Measurements from ENCODE around the gene SLIT3. TPM values are rescaled to one million over a fixed set of nuclear protein-coding genes. Genes with fewer than 3 reads are reported as not detected.

Gene SLIT3
- total and polyA plus RNA-seq, 10 of the 15 experiments (the other 5 are each of a cell fraction or from before 2014, with no cell fraction given), result 0.05 TPM; not detected in 9

GRCh38 chr5:169181814-169182213, 119.1 kb downstream of the SLIT3 start:
- ChIA-PET RAD21 (ENCODE audit: unreplicated experiment) (no interaction called here), SMC1A (ENCODE audit: uncharacterized antibody, unreplicated experiment) (no interaction called here)
- no peak for FAIRE-seq
- TF ChIP-seq RELA (IDR thresholded peaks at IDR 0.05; ENCODE audit: borderline replicate concordance, partially characterized antibody) (no peak), EZH2 (IDR thresholded peaks at IDR 0.05; ENCODE audit: borderline replicate concordance, control insufficient read depth, low read depth, low read length) (no peak), ZBTB40 (IDR thresholded peaks at IDR 0.05; ENCODE audit: borderline replicate concordance) (no peak), YY1 (IDR thresholded peaks at IDR 0.05; ENCODE audit: low read depth, low read length) (no peak), CHD1 (IDR thresholded peaks at IDR 0.05; ENCODE audit: low read depth, low read length) (no peak), HDAC2 (IDR thresholded peaks at IDR 0.05) (no peak), IRF3 (IDR thresholded peaks at IDR 0.05) (no peak), DPF2 (IDR thresholded peaks at IDR 0.05) (no peak), KDM1A (IDR thresholded peaks at IDR 0.05; ENCODE audit: borderline replicate concordance) (no peak), CHD2 (IDR thresholded peaks at IDR 0.05; ENCODE audit: borderline replicate concordance, low read depth, low read length) (no peak), CHD4 (IDR thresholded peaks at IDR 0.05) (no peak), GABPA (IDR thresholded peaks at IDR 0.05; ENCODE audit: low read depth) (no peak), CBX5 (IDR thresholded peaks at IDR 0.05; ENCODE audit: low read depth) (no peak), NKRF (conservative IDR thresholded peaks at IDR 0.05) (no peak), REST (IDR thresholded peaks at IDR 0.05; ENCODE audit: low read depth, low read length) (no peak), CREB1 (IDR thresholded peaks at IDR 0.05; ENCODE audit: low read depth) (no peak)

More at GRCh38 chr5:169181814-169182213, 119.1 kb downstream of the SLIT3 start:
- no peak for DNase-seq (ENCODE audit: low read depth, low spot score)
- Histone ChIP-seq H3K4me2 (ENCODE audit: control insufficient read depth, insufficient read depth) (no peak overlapping the region), H3K4me1 (ENCODE audit: control insufficient read depth, insufficient read depth, low read length) (no peaks in the 10 kb centered on the region), H3K36me3 (ENCODE audit: control insufficient read depth in 2 of 2, insufficient read depth in 2 of 2, low read length in 1 of 2) (no peaks in the 10 kb centered on the region), H2AFZ (ENCODE audit: control insufficient read depth, low read depth, low read length) (no peak overlapping the region), H3K9me3 (replicated peaks; ENCODE audit: control insufficient read depth, insufficient read depth, low read length) (no peaks in the 10 kb centered on the region), H3K79me2 (ENCODE audit: control insufficient read depth, insufficient read depth, low read length) (no peaks in the 10 kb centered on the region), H4K20me1 (ENCODE audit: control insufficient read depth, insufficient read depth) (no peaks in the 10 kb centered on the region), H3K27ac (ENCODE audit: control insufficient read depth, insufficient read depth) (no peak overlapping the region), H3K9ac (ENCODE audit: control insufficient read depth, insufficient read depth, low read length) (no peak overlapping the region), H3K27me3 (replicated peaks in 1 of 2; ENCODE audit: control insufficient read depth in 2 of 2, insufficient read depth in 2 of 2, low read length in 1 of 2) (no peaks in the 10 kb centered on the region; a peak in 1 of 4 replicates), H3K4me3 (no peak overlapping the region)
- WGBS (ENCODE audit: insufficient coverage, insufficient replicate concordance, low lambda C conversion rate, missing lambda C conversion rate), result 17% methylated on average over 8 of the region's 8 CpGs
- BruUV-seq (replicated peaks), result no TSS peak
- CTCF ChIA-PET, result no interaction called here
- in situ Hi-C loops (cut with MboI), result no loop called here
- POLR2A ChIA-PET, result no interaction called here
- ATAC-seq, result no peak
- intact Hi-C loops (cut with micrococcal nuclease; ENCODE audit: unreplicated experiment), result no loop called here
